H9 (cell line): ENCODE results near the gene DTNB. TPM values are rescaled to one million over a fixed set of nuclear protein-coding genes. Genes with fewer than 3 reads are reported as not detected.

Source experiments
- DNase-seq: peaks from one replicate; pipeline ENCODE4 v3.0.0-alpha.2; 2017
- H2AFZ ChIP-seq: one replicate; pipeline ENCODE4 v1.6.1; 2013; ENCODE audit warnings: mild to moderate bottlenecking, low read length, control low read depth, moderate library complexity
- H2AK5ac ChIP-seq: 2 replicates; pipeline ENCODE4 v1.6.1; 2013; ENCODE audit warnings: low read length, control low read depth, mixed read lengths; ENCODE audit not compliant: insufficient read length
- H2BK120ac ChIP-seq: one replicate; pipeline ENCODE4 v1.6.1; 2013; ENCODE audit warnings: low read depth, mild to moderate bottlenecking, low read length, control low read depth, inconsistent platforms; ENCODE audit not compliant: poor library complexity, severe bottlenecking
- H2BK12ac ChIP-seq: 2 replicates; pipeline ENCODE4 v1.6.1; 2013; ENCODE audit warnings: low read length, control low read depth, mixed read lengths, low read depth; ENCODE audit not compliant: insufficient read length
- H2BK15ac ChIP-seq: 2 replicates; pipeline ENCODE4 v1.6.1; 2013; ENCODE audit warnings: low read depth, low read length, control low read depth
- H2BK20ac ChIP-seq: one replicate; pipeline ENCODE4 v1.6.1; 2013; ENCODE audit warnings: low read depth, mild to moderate bottlenecking, low read length, control low read depth, inconsistent platforms; ENCODE audit not compliant: poor library complexity, severe bottlenecking
- H2BK5ac ChIP-seq: 2 replicates; pipeline ENCODE4 v1.6.1; 2013; ENCODE audit warnings: low read length, control low read depth, mixed read lengths; ENCODE audit not compliant: insufficient read length
- H3K14ac ChIP-seq: 2 replicates; pipeline ENCODE4 v1.6.1; 2013; ENCODE audit warnings: low read length, control low read depth; ENCODE audit not compliant: insufficient read depth
- H3K18ac ChIP-seq: 2 replicates; pipeline ENCODE4 v1.6.1; 2013; ENCODE audit warnings: low read depth, mild to moderate bottlenecking, mixed read lengths, low read length, control low read depth; ENCODE audit not compliant: insufficient read length
- H3K23ac ChIP-seq: 2 replicates; pipeline ENCODE4 v1.6.1; 2013; ENCODE audit warnings: low read length, control low read depth, mixed read lengths, low read depth; ENCODE audit not compliant: insufficient read length
- H3K23me2 ChIP-seq: 2 replicates; pipeline ENCODE4 v1.6.1; 2013; ENCODE audit warnings: low read depth, mild to moderate bottlenecking, mixed read lengths, low read length, control low read depth; ENCODE audit not compliant: insufficient read length, poor library complexity, severe bottlenecking
- H3K27ac ChIP-seq: 2 replicates; pipeline ENCODE4 v1.5.1; 2013; ENCODE audit warnings: low read length, control low read depth, mixed read lengths, low read depth; ENCODE audit not compliant: insufficient read length
- H3K27me3 ChIP-seq: 2 replicates; pipeline ENCODE4 v1.6.1; 2013; ENCODE audit warnings: low read length, control low read depth, inconsistent platforms; ENCODE audit not compliant: insufficient read depth
- H3K4ac ChIP-seq: 2 replicates; pipeline ENCODE4 v1.6.1; 2013; ENCODE audit warnings: low read depth, mild to moderate bottlenecking, control low read depth, inconsistent platforms, low read length, moderate library complexity
- H3K4me1 ChIP-seq: 2 replicates; pipeline ENCODE4 v1.6.1; 2013; ENCODE audit warnings: low read length, control low read depth, inconsistent platforms; ENCODE audit not compliant: insufficient read depth
- H3K4me2 ChIP-seq: 2 replicates; pipeline ENCODE4 v1.6.1; 2013; ENCODE audit warnings: low read length, control low read depth, mixed read lengths; ENCODE audit not compliant: insufficient read length, insufficient read depth
- H3K56ac ChIP-seq: 2 replicates; pipeline ENCODE4 v1.6.1; 2013; ENCODE audit warnings: low read depth, mild to moderate bottlenecking, mixed read lengths, low read length, control low read depth; ENCODE audit not compliant: insufficient read length
- H3K79me1 ChIP-seq: 2 replicates; pipeline ENCODE4 v1.6.1; 2013; ENCODE audit warnings: low read depth, mild to moderate bottlenecking, moderate library complexity, low read length, control low read depth, inconsistent platforms; ENCODE audit not compliant: insufficient read depth, poor library complexity, severe bottlenecking
- H3K79me2 ChIP-seq: 2 replicates; pipeline ENCODE4 v1.6.1; 2013; ENCODE audit warnings: low read length, control low read depth, inconsistent platforms; ENCODE audit not compliant: insufficient read depth
- H3K9ac ChIP-seq: 2 replicates; pipeline ENCODE4 v1.6.1; 2013; ENCODE audit warnings: low read length, control low read depth, mixed read lengths; ENCODE audit not compliant: insufficient read length; ENCODE audit errors: extremely low read depth
- H3K9me3 ChIP-seq: one replicate; pipeline ENCODE4 v1.6.1; 2013; ENCODE audit warnings: low read depth, low read length, inconsistent platforms; ENCODE audit not compliant: control insufficient read depth
- H3T11ph ChIP-seq: one replicate; pipeline ENCODE4 v1.6.1; 2013; ENCODE audit warnings: mild to moderate bottlenecking, low read length, control low read depth, inconsistent platforms
- H4K20me1 ChIP-seq: one replicate; pipeline ENCODE4 v1.6.1; 2013; ENCODE audit not compliant: control insufficient read depth, insufficient read length, insufficient read depth
- H4K5ac ChIP-seq: 2 replicates; pipeline ENCODE4 v1.6.1; 2013; ENCODE audit warnings: low read depth, mild to moderate bottlenecking, mixed read lengths, low read length, control low read depth; ENCODE audit not compliant: insufficient read length
- H4K8ac ChIP-seq: replicated peaks from 2 replicates; pipeline ENCODE4 v1.6.1; 2013; ENCODE audit warnings: low read length, control low read depth, mixed read lengths, low read depth; ENCODE audit not compliant: insufficient read length
- H4K91ac ChIP-seq: 2 replicates; pipeline ENCODE4 v1.6.1; 2013; ENCODE audit warnings: low read depth, mild to moderate bottlenecking, moderate library complexity, mixed read lengths, low read length, control low read depth; ENCODE audit not compliant: insufficient read length
- H3K27ac Mint-ChIP-seq, 3 experiments: 2 replicates in 2 of 3; 3 replicates in 1 of 3; pipeline ENCODE4 v1.8.0; 2020 to 2021; ENCODE audit warnings: mixed read lengths in 3 of 3, mild to moderate bottlenecking in 1 of 3, moderate library complexity in 1 of 3
- H3K27me3 Mint-ChIP-seq: 2 replicates; pipeline ENCODE4 v1.8.0; 2021; ENCODE audit warnings: low read depth, mild to moderate bottlenecking, moderate library complexity, mixed read lengths
- H3K36me3 Mint-ChIP-seq, 3 experiments: 2 replicates in 2 of 3; 3 replicates in 1 of 3; pipeline ENCODE4 v1.8.0; 2020 to 2021; ENCODE audit warnings: low read depth in 3 of 3, mixed read lengths in 3 of 3; ENCODE audit not compliant: insufficient read depth in 1 of 3
- H3K4me1 Mint-ChIP-seq, 2 experiments: 2 replicates each; pipeline ENCODE4 v1.8.0; 2020; ENCODE audit warnings: mixed read lengths in 2 of 2
- H3K4me3 Mint-ChIP-seq, 2 experiments: 2 replicates in 1 of 2; 3 replicates in 1 of 2; pipeline ENCODE4 v1.8.0; 2020 to 2021; ENCODE audit warnings: mild to moderate bottlenecking in 2 of 2, mixed read lengths in 2 of 2, moderate library complexity in 1 of 2
- H3K9me3 Mint-ChIP-seq, 2 experiments: 2 replicates in 1 of 2; 3 replicates in 1 of 2; pipeline ENCODE4 v1.8.0; 2020; ENCODE audit warnings: mild to moderate bottlenecking in 2 of 2, mixed read lengths in 2 of 2, moderate library complexity in 1 of 2
- CTCF ChIP-seq: fragments of 200-600 bp; sonication (generic); conservative IDR thresholded peaks from 3 replicates; pipeline ENCODE4 v1.8.0; 2021; ENCODE audit warnings: antibody characterized with exemption, mild to moderate bottlenecking
- WGBS: extraction: QIAGEN DNeasy Blood & Tissue Kit; methylation state at CpG from one replicate; pipeline ENCODE4 v1.1.7; 2013; ENCODE audit warnings: missing lambda C conversion rate, low lambda C conversion rate, mixed read lengths; ENCODE audit not compliant: insufficient read length; ENCODE audit errors: extremely low coverage; 5-methylcytosine and 5-hydroxymethylcytosine counted together
- long read RNA-seq: library from polyadenylated mRNA; unstranded; transcript quantifications from one replicate; pipeline ENCODE4 v2.0.0, GENCODE V29; 2020
- total RNA-seq: library from RNA; stranded (reverse); gene quantifications from 2 replicates; pipeline ENCODE4 v1.2.1, GENCODE V29; 2021

DTNB gene
- 26.7 and 31.7 TPM in 2 replicates for total RNA-seq
- long read RNA-seq, transcript DTNB-201 (20 exons, 2,464 nt) = major isoform, 16 of 157 reads
- long read RNA-seq, partial matches to known transcripts = 78 of 157 reads
- long read RNA-seq, other reads (novel, unspliced or antisense) = 57 of 157 reads

- Histone ChIP-seq H3K4ac (no peak within 1 kb of the TSS), H3K9me3 (no peaks in the 10 kb centered on the region), H4K91ac (no peak within 1 kb of the TSS), H2BK5ac (no peak within 1 kb of the TSS), H3T11ph (no peak within 1 kb of the TSS), H4K5ac (no peak within 1 kb of the TSS), H3K79me1 (no peaks in the 10 kb centered on the region), H3K14ac (peak within 1 kb of the TSS; percentile 98), H3K56ac (no peak within 1 kb of the TSS), H3K18ac (peak within 1 kb of the TSS; percentile 93), H3K9ac (peak within 1 kb of the TSS; percentile 62), H2AK5ac (no peak within 1 kb of the TSS), H3K4me1 (peaks cover 5% of the 10 kb centered on the region; the same call in 1 of the 2 replicates), H4K20me1 (no peaks in the 10 kb centered on the region), H3K23ac (no peak within 1 kb of the TSS), H2BK20ac (no peak within 1 kb of the TSS), H3K27me3 (no peaks in the 10 kb centered on the region; the same call in 1 of the 2 replicates), H3K27ac (no peak within 1 kb of the TSS), H2AFZ (peak within 1 kb of the TSS; percentile 83), H3K79me2 (peaks cover 13% of the 10 kb centered on the region; the same call in 1 of the 2 replicates), H4K8ac (no peak within 1 kb of the TSS), H2BK15ac (no peak within 1 kb of the TSS; the same call in 1 of the 2 replicates), H3K4me2 (peak within 1 kb of the TSS; percentile 93), H2BK120ac (no peak within 1 kb of the TSS), H3K23me2 (peaks cover 12% of the 10 kb centered on the region), H2BK12ac (peak within 1 kb of the TSS; percentile 75)
- TF ChIP-seq CTCF = no peak
- peak; percentile 84 for DNase-seq
- no CpG with 5 or more reads among the region's 111 CpGs for WGBS
- peak within 1 kb of the TSS; percentile 67 to 85 (median 73); a peak in 6 of 7 replicates for H3K27ac Mint-ChIP-seq
- H3K9me3 Mint-ChIP-seq = peaks cover 0 to 2% of the 10 kb centered on the region in 2 experiments; a peak in 2 of 5 replicates
- H3K27me3 Mint-ChIP-seq = peaks cover 42% of the 10 kb centered on the region
- H3K36me3 Mint-ChIP-seq = no peaks in the 10 kb centered on the region; a peak in 1 of 7 replicates
- H3K4me3 Mint-ChIP-seq = peak within 1 kb of the TSS; percentile 80 to 89
- peaks cover 35 to 43% of the 10 kb centered on the region in 2 experiments for H3K4me1 Mint-ChIP-seq
These were observed at the start of gene DTNB for GRCh38 chr2:25673300-25674076. DTNB (minus strand) TSS chr2:25673577; CDS start chr2:25652660, 20,917 bp downstream.
